ENCODE results near the gene SLC30A3. TPM values are rescaled to one million over a fixed set of nuclear protein-coding genes. Genes with fewer than 3 reads are reported as not detected.
"Not testable (repeated sequence)": the region's sequence is repeated elsewhere in the genome, so short reads cannot be mapped to it uniquely, and the experiment has no call there.

The SLC30A3 gene
- total RNA-seq, 1 donor from 2014 or later, result not detected

- Mint-ChIP-seq H3K27ac (ENCODE audit: unreplicated experiment) (no peak overlapping the region), H3K4me1 (ENCODE audit: unreplicated experiment) (no peaks in the 10 kb centered on the region), H3K4me3 (ENCODE audit: unreplicated experiment) (no peak overlapping the region), H3K27me3 (ENCODE audit: unreplicated experiment) (peaks cover 4% of the 10 kb centered on the region), H3K36me3 (ENCODE audit: low read depth, unreplicated experiment) (no peaks in the 10 kb centered on the region), H3K9me3 (ENCODE audit: unreplicated experiment) (no peaks in the 10 kb centered on the region)
- no peak for DNase-seq (ENCODE audit: low spot score)
- no peak for TF ChIP-seq CTCF (IDR thresholded peaks at IDR 0.05; ENCODE audit: unreplicated experiment)
Observed at GRCh38 chr2:27270670-27271069, 7.8 kb upstream of the SLC30A3 start.

- no peak overlapping the region for H3K4me3 Mint-ChIP-seq (ENCODE audit: unreplicated experiment)
- no peak for DNase-seq (ENCODE audit: low spot score)
- peaks cover 4% of the 10 kb centered on the region for H3K27me3 Mint-ChIP-seq (ENCODE audit: unreplicated experiment)
- H3K4me1 Mint-ChIP-seq (ENCODE audit: unreplicated experiment), result peaks cover 4% of the 10 kb centered on the region
- TF ChIP-seq CTCF (IDR thresholded peaks at IDR 0.05; ENCODE audit: unreplicated experiment), result no peak
- no peaks in the 10 kb centered on the region for H3K36me3 Mint-ChIP-seq (ENCODE audit: low read depth, unreplicated experiment)
- no peak overlapping the region for H3K27ac Mint-ChIP-seq (ENCODE audit: unreplicated experiment)
- H3K9me3 Mint-ChIP-seq (ENCODE audit: unreplicated experiment), result no peaks in the 10 kb centered on the region
Observed at GRCh38 chr2:27270131-27270530, 7.3 kb upstream of the SLC30A3 start.

GRCh38 chr2:27268296-27268695, 5.4 kb upstream of the SLC30A3 start:
- not testable (repeated sequence) for DNase-seq (ENCODE audit: low spot score); H3K27ac Mint-ChIP-seq (ENCODE audit: unreplicated experiment); H3K9me3 Mint-ChIP-seq (ENCODE audit: unreplicated experiment); H3K4me3 Mint-ChIP-seq (ENCODE audit: unreplicated experiment); H3K36me3 Mint-ChIP-seq (ENCODE audit: low read depth, unreplicated experiment); H3K27me3 Mint-ChIP-seq (ENCODE audit: unreplicated experiment)
- peaks cover 13% of the 10 kb centered on the region for H3K4me1 Mint-ChIP-seq (ENCODE audit: unreplicated experiment)

DNA sequence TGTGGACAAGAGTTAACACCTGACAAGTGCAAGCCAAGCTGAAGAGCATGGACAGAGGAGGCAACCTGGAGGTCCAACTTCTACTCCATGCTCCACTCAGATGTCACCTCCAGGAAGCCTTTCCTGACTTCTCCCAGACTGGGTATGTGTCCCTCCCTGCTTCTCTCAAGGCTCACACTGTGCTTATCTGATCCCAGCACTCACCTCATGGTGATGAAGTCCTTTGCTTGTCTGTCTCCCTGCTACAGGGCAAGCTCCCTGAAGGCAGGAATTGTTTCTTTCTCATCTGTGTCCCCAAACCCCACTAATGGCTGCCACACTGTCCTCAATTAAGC, 2.7 kb upstream of the SLC30A3 start:
- Mint-ChIP-seq H3K27me3 (ENCODE audit: unreplicated experiment) (peaks cover 17% of the 10 kb centered on the region), H3K4me1 (ENCODE audit: unreplicated experiment) (peaks cover 26% of the 10 kb centered on the region), H3K27ac (ENCODE audit: unreplicated experiment) (peak overlapping the region; percentile 39), H3K4me3 (ENCODE audit: unreplicated experiment) (peak overlapping the region; percentile 77), H3K9me3 (ENCODE audit: unreplicated experiment) (no peaks in the 10 kb centered on the region), H3K36me3 (ENCODE audit: low read depth, unreplicated experiment) (peaks cover 8% of the 10 kb centered on the region)
- no peak for TF ChIP-seq CTCF (IDR thresholded peaks at IDR 0.05; ENCODE audit: unreplicated experiment)
- no peak for DNase-seq (ENCODE audit: low spot score)

GRCh38 chr2:27264753-27265535, 2.1 kb upstream of the SLC30A3 start:
- H3K4me3 Mint-ChIP-seq (ENCODE audit: unreplicated experiment), result peak overlapping the region; percentile 72
- peak; percentile 91 for DNase-seq (ENCODE audit: low spot score)
- H3K27me3 Mint-ChIP-seq (ENCODE audit: unreplicated experiment), result peaks cover 19% of the 10 kb centered on the region
- TF ChIP-seq CTCF (IDR thresholded peaks at IDR 0.05; ENCODE audit: unreplicated experiment), result peak; percentile 47
- H3K9me3 Mint-ChIP-seq (ENCODE audit: unreplicated experiment), result no peaks in the 10 kb centered on the region
- H3K27ac Mint-ChIP-seq (ENCODE audit: unreplicated experiment), result no peak overlapping the region
- peaks cover 26% of the 10 kb centered on the region for H3K4me1 Mint-ChIP-seq (ENCODE audit: unreplicated experiment)
- H3K36me3 Mint-ChIP-seq (ENCODE audit: low read depth, unreplicated experiment), result peaks cover 8% of the 10 kb centered on the region
